Astrocyte (in vitro differentiated cells and primary cell): Measurements from ENCODE around the gene SCUBE1.

ENCODE experiments used
- CTCF ChIP-seq: IDR thresholded peaks from 2 replicates; pipeline ENCODE4 v1.5.1; 2011; ENCODE audit warnings: low read depth, mild to moderate bottlenecking, inconsistent platforms, low read length, moderate library complexity; ENCODE audit not compliant: insufficient read depth
- EZH2 ChIP-seq: IDR thresholded peaks from 2 replicates; pipeline ENCODE4 v1.6.1; 2012; ENCODE audit warnings: mild to moderate bottlenecking, low read length, inconsistent platforms; ENCODE audit not compliant: insufficient read depth

- TF ChIP-seq CTCF: no peak
- no peak for TF ChIP-seq EZH2
These were observed 141.5 kb downstream of the SCUBE1 start for GRCh38 chr22:43201486-43202219.
